ENCODE measurements around the gene MMP3. TPM values are rescaled to one million over a fixed set of nuclear protein-coding genes. Genes with fewer than 3 reads are reported as not detected.

The MMP3 gene
- 1 to 10 TPM; 1.1 to 1.6 TPM for total RNA-seq

DNA sequence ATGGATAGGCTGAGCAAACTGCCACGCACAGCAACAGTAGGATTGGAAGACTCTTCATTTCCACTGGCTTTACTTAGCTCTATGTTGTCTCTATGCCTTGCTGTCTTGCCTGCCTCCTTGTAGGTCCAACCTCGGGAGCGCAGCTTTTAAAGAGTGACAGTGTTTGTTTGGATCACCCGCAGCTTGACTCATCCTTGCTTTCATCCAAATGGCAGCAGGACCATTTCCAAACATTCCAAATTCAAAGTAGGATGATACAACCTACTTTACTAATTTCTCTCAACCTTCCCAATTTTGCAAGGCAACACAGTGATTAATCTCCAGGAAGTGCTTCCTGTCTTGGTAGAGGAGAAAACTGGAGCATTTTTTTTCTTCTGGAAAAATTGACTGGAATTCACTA, at the start of gene MMP3:
TSS of gene MMP3 (minus strand) at position 121 of the 400 bp plus-strand sequence. CDS start at position 58, 63 bp downstream.
- Histone ChIP-seq H3K9me3 (no peaks in the 10 kb centered on the region), H3K4me1 (no peaks in the 10 kb centered on the region), H3K4me3 (no peak within 1 kb of the TSS), H3K9ac (ENCODE audit: low read depth in 2 of 2, low read length in 2 of 2) (no peak within 1 kb of the TSS), H3K36me3 (no peaks in the 10 kb centered on the region), H3K27me3 (no peaks in the 10 kb centered on the region), H3K27ac (no peak within 1 kb of the TSS)
- TF ChIP-seq, protein P1, sequence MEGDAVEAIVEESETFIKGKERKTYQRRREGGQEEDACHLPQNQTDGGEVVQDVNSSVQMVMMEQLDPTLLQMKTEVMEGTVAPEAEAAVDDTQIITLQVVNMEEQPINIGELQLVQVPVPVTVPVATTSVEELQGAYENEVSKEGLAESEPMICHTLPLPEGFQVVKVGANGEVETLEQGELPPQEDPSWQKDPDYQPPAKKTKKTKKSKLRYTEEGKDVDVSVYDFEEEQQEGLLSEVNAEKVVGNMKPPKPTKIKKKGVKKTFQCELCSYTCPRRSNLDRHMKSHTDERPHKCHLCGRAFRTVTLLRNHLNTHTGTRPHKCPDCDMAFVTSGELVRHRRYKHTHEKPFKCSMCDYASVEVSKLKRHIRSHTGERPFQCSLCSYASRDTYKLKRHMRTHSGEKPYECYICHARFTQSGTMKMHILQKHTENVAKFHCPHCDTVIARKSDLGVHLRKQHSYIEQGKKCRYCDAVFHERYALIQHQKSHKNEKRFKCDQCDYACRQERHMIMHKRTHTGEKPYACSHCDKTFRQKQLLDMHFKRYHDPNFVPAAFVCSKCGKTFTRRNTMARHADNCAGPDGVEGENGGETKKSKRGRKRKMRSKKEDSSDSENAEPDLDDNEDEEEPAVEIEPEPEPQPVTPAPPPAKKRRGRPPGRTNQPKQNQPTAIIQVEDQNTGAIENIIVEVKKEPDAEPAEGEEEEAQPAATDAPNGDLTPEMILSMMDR (IDR thresholded peaks at IDR 0.05) = no peak
- intact Hi-C loops (cut with DNase I) = no loop called here
- no peak for DNase-seq

DNA sequence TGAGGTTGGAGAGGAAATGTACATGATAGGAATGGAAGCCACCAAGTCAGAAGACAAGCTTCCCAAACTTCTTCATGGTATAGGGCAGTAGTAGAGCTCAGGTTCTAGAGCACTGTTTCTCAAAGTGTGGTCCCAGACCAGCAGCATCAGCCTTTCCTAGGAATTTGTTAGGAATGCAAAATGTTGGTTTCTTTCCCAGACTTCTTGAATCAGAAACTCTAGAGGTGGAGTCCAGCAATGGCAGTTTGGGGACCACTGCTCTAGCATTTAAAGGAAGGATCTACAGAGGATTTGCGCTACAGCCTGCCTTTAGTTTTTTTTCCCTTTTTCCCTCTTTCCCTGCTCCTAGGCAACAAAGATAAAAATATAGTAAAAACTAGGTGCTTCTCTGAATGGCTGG, 48.3 kb upstream of the MMP3 start:
- intact Hi-C loops (cut with DNase I) = no loop called here
- Histone ChIP-seq H3K4me1 (no peaks in the 10 kb centered on the region), H3K27ac (no peak overlapping the region), H3K36me3 (no peaks in the 10 kb centered on the region), H3K27me3 (no peaks in the 10 kb centered on the region), H3K4me3 (no peak overlapping the region), H3K9ac (ENCODE audit: low read depth in 2 of 2, low read length in 2 of 2) (no peak overlapping the region), H3K9me3 (no peaks in the 10 kb centered on the region)
- DNase-seq = no peak
- TF ChIP-seq, protein P1 (IDR thresholded peaks at IDR 0.05) = no peak

DNA sequence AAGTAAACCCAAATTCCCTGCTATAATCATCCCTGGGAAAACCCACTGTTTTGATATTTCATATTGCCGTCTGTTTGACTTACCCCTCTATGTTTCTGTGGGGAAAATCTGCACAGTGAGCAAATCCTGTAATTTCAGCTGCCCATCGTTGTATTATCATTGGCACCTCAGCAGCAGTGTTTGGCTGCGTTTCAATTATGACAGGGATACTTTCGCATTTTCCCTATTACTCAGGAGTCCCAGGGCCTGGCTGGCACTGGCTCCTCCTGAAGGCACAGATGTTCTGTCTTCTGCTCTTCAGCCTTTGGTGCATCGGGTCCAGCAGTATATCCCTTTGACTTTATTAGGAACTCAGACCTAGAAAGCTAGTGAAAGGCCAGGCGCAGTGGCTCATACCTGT, 43.6 kb upstream of the MMP3 start:
- Histone ChIP-seq H3K27me3 (no peaks in the 10 kb centered on the region), H3K9ac (ENCODE audit: low read depth in 2 of 2, low read length in 2 of 2) (no peak overlapping the region), H3K27ac (no peak overlapping the region), H3K4me3 (no peak overlapping the region), H3K36me3 (no peaks in the 10 kb centered on the region), H3K9me3 (no peaks in the 10 kb centered on the region), H3K4me1 (no peaks in the 10 kb centered on the region)
- TF ChIP-seq, protein P1 (IDR thresholded peaks at IDR 0.05) = no peak
- no peak for DNase-seq
- intact Hi-C loops (cut with DNase I) = no loop called here

GRCh38 chr11:102883141-102883540, 39.7 kb upstream of the MMP3 start:
- no peaks in the 10 kb centered on the region for H3K4me1 ChIP-seq
- no peak overlapping the region for H3K9ac ChIP-seq (ENCODE audit: low read depth in 2 of 2, low read length in 2 of 2)
- no peak for DNase-seq
- no peaks in the 10 kb centered on the region for H3K36me3 ChIP-seq
- no peaks in the 10 kb centered on the region for H3K27me3 ChIP-seq
- H3K27ac ChIP-seq = no peak overlapping the region
- TF ChIP-seq, protein P1 (IDR thresholded peaks at IDR 0.05) = no peak
- no peak overlapping the region for H3K4me3 ChIP-seq
- intact Hi-C loops (cut with DNase I) = no loop called here
- H3K9me3 ChIP-seq = no peaks in the 10 kb centered on the region

DNA sequence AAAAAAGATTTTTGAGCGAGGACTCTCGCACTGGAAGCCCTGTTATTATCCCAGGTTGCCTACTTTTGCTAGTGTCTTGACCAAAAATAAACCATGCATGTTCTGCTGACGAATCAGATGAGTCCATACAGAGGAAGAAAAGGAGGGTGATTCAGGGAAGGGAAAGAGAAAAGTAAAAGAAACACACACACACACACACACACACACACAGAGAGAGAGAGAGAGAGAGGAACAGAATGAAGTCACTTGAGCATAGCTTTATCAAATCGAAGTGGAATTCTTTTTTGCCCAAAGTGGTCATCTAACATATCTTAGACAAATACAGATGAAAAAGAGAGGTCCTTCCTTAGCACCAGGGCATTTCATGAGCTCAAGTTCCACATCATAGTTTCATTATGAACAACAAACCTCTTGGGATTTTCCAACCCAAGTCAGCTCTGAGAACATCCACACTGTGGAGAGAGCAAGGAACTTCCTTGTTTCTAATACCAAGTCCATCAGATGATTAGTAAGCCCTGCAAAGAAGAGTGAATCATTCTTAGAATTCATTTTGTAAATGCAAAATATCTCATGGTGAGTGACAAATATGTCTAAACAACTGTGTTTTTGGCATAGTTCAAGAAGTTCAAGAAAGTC, 39.1 kb upstream of the MMP3 start:
- TF ChIP-seq, protein P1 (IDR thresholded peaks at IDR 0.05) = no peak
- H3K4me3 ChIP-seq = no peak overlapping the region
- no peaks in the 10 kb centered on the region for H3K4me1 ChIP-seq
- H3K27me3 ChIP-seq = no peaks in the 10 kb centered on the region
- no peaks in the 10 kb centered on the region for H3K36me3 ChIP-seq
- no peak overlapping the region for H3K9ac ChIP-seq (ENCODE audit: low read depth in 2 of 2, low read length in 2 of 2)
- no peak overlapping the region for H3K27ac ChIP-seq
- no peak for DNase-seq
- intact Hi-C loops (cut with DNase I) = no loop called here
- no peaks in the 10 kb centered on the region for H3K9me3 ChIP-seq
